Naive thymus-derived CD8-positive, alpha-beta T cell (primary cell): Measurements from ENCODE around the gene SENP3. TPM values are rescaled to one million over a fixed set of nuclear protein-coding genes. Genes with fewer than 3 reads are reported as not detected.
"Not testable (repeated sequence)": the region's sequence is repeated elsewhere in the genome, so short reads cannot be mapped to it uniquely, and the experiment has no call there.

Experiments used
- ATAC-seq, 2 donors: fragments of 150-1000 bp; cut with Tn5 transposase in 1 of 2; sonication (Bioruptor Pico), chemical (Tn5 transposase) in 1 of 2; 1 replicate in 1 of 2; 2 replicates in 1 of 2; pipeline ENCODE4 v1.10.0; 2021; ENCODE audit warnings: mild to moderate bottlenecking in 2 of 2, moderate library complexity in 2 of 2
- POLR2A ChIA-PET: fragments of 350-600 bp; sonication (Branson Sonifier 250); formaldehyde crosslinking; loops from one replicate; lab custom pipeline; 2021; ENCODE audit warnings: antibody characterized with exemption; lab: Charles Lee
- DNase-seq, 10 donors: peaks; one replicate each; pipeline versions ENCODE4 v3.0.0 to v3.0.0-alpha.2; 2020 to 2022
- H3K27ac Mint-ChIP-seq, 10 donors: one replicate each; pipeline ENCODE4 v1.8.0; 2020 to 2022; ENCODE audit warnings: mild to moderate bottlenecking in 10 of 10, mixed read lengths in 10 of 10, moderate library complexity in 4 of 10, inconsistent platforms in 1 of 10
- H3K27me3 Mint-ChIP-seq, 5 donors: one replicate each; pipeline ENCODE4 v1.8.0; 2021 to 2022; ENCODE audit warnings: mixed read lengths in 5 of 5
- H3K36me3 Mint-ChIP-seq, 3 donors: one replicate each; pipeline ENCODE4 v1.8.0; 2020 to 2022; ENCODE audit warnings: mixed read lengths in 3 of 3, mild to moderate bottlenecking in 2 of 3, inconsistent platforms in 1 of 3
- H3K4me1 Mint-ChIP-seq, 4 donors: one replicate each; pipeline ENCODE4 v1.8.0; 2021 to 2022; ENCODE audit warnings: mixed read lengths in 4 of 4
- H3K4me3 Mint-ChIP-seq, 10 donors: one replicate each; pipeline ENCODE4 v1.8.0; 2020 to 2022; ENCODE audit warnings: mild to moderate bottlenecking in 10 of 10, mixed read lengths in 10 of 10, moderate library complexity in 6 of 10, inconsistent platforms in 1 of 10
- H3K9me3 Mint-ChIP-seq, 9 donors: one replicate each; pipeline ENCODE4 v1.8.0; 2020 to 2022; ENCODE audit warnings: mixed read lengths in 9 of 9, mild to moderate bottlenecking in 3 of 9, inconsistent platforms in 1 of 9, moderate library complexity in 1 of 9
- polyA plus RNA-seq, 3 donors: library from polyadenylated mRNA; unstranded; fragments of 300-500 nt; fragmentation: Illumina TruSeq; gene quantifications; one replicate each; pipeline ENCODE4 v1.2.3, GENCODE V29; 2021
- total RNA-seq, 8 experiments: library from RNA in 2 of 8; stranded (reverse) in 2 of 8; gene quantifications; one replicate each; pipeline ENCODE4 v1.2.3 and lab custom pipeline; 2021 to 2026

The SENP3 gene
- total and polyA plus RNA-seq, 5 experiments from 2014 or later, result 13.8 to 56.8 (median 14.1) TPM

GRCh38 chr17:7589204-7589868 is 27.6 kb downstream of the SENP3 start:
- peak overlapping the region in 5 of 10 donors; percentile 17 to 69 (median 56) for H3K27ac Mint-ChIP-seq

DNA sequence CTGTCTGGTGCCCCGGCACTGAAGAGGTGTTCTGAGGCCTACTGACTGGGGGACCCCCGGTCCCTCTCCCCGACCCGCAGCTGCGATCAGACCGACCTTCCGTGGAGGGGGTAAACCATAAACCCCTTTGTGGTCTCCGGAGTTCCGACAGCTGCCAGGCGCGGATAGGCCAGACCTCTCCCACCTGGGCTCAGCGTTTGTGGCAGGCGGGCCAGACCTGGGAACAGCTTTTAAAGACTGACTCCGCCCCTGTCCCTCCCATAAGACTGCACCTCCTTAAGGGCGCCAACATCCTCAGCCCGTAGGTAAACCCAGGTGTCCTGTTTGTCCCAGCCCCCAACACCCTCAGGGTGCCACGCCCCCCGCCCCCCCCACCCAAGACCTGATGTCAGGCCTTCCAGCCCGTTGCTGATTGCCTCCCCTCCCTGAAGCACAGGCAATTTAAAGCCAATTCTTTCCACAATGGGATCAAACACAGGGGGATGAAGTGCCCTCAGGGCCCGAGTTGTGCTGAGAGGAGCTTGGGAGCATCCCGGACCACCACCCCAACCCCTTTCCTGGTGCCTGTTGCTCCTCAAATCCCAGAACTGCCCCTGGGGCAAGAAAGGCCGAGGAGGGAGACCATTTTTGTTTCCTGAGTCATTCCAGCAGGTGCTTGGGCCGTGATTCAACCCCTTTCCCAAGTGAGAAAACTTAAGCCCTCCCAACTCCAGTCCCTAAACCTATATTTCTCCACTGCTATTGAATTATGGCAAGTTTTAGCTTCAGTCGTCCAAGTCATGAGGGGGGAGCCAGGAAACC is 28.4 kb downstream of the SENP3 start, which contains the start of gene SOX15:
Gene SOX15, minus strand, starts transcription at position 204 of the 801 bp plus-strand sequence. CDS start 418 bp downstream, outside the sequence.
- H3K27ac Mint-ChIP-seq, result peak within 1 kb of the TSS in 7 of 10 donors; percentile 11 to 80 (median 43)
- POLR2A ChIA-PET, result interaction anchor here (0.6 to 2.8 kb wide), 12 partner anchors 9 to 234 kb away, joined by 3 to 12 read pairs (median 5); partner anchors contain the start of genes FXR2 and TP53
- no peak for DNase-seq
- no peak within 1 kb of the TSS for H3K4me3 Mint-ChIP-seq
- H3K27me3 Mint-ChIP-seq, result no peaks in the 10 kb centered on the region
- no peaks in the 10 kb centered on the region for H3K9me3 Mint-ChIP-seq
- H3K4me1 Mint-ChIP-seq, result peaks cover 2 to 13% (median 9%) of the 10 kb centered on the region in 4 donors
- peaks cover 0 to 53% (median 13%) of the 10 kb centered on the region in 3 donors for H3K36me3 Mint-ChIP-seq
- ATAC-seq, result peak in 1 of 2 donors; percentile 18

More at GRCh38 chr17:7589204-7589868, 27.6 kb downstream of the SENP3 start:
- Mint-ChIP-seq H3K36me3 (peaks cover 0 to 48% (median 10%) of the 10 kb centered on the region in 3 donors), H3K4me3 (no peak overlapping the region), H3K4me1 (peaks cover 6 to 19% (median 17%) of the 10 kb centered on the region in 4 donors), H3K27me3 (no peaks in the 10 kb centered on the region), H3K9me3 (no peaks in the 10 kb centered on the region)
- POLR2A ChIA-PET, result interaction anchor here (0.6 to 2.8 kb wide), 14 partner anchors 8 to 430 kb away, joined by 3 to 12 read pairs (median 4); partner anchors contain the start of genes FXR2 and TP53
- peak; percentile 53 to 84 (median 65) for DNase-seq
- ATAC-seq, result peak; percentile 91 to 92

GRCh38 chr17:7590743-7591142 is 29.0 kb downstream of the SENP3 start:
- Mint-ChIP-seq H3K9me3 (no peaks in the 10 kb centered on the region), H3K27me3 (no peaks in the 10 kb centered on the region), H3K4me1 (peaks cover 2 to 8% (median 6%) of the 10 kb centered on the region in 4 donors), H3K36me3 (peaks cover 0 to 60% (median 17%) of the 10 kb centered on the region in 3 donors), H3K4me3 (no peak overlapping the region), H3K27ac (peak overlapping the region in 4 of 10 donors; percentile 11 to 80 (median 50))
- ATAC-seq (no peak), DNase-seq (no peak)
- POLR2A ChIA-PET, result no interaction called here

DNA sequence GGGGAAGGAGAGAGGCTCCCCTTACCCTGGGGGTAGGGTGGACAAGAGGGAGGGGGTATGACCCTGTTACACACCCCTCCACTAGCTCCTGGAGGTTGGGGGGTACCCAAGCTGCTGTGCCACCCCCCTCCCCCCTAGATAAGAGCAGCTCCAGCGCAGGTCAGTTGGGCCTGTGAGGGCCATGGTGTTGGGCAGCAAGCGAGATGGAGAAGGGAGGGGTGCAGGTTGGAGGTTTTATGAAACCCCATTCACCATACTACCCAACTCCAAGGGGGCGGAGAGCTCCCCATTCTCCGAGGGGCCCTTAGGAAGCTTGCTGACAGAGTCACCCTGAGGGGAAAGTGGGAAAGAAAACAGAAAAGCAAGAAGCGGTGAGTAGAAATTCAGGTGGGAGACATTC is 29.9 kb downstream of the SENP3 start:
- peak overlapping the region in 1 of 10 donors; percentile 76 for H3K27ac Mint-ChIP-seq
- H3K36me3 Mint-ChIP-seq, result peaks cover 0 to 68% (median 20%) of the 10 kb centered on the region in 3 donors
- ATAC-seq, result no peak
- POLR2A ChIA-PET, result no interaction called here
- DNase-seq, result no peak
- H3K4me1 Mint-ChIP-seq, result peaks cover 2 to 7% (median 5%) of the 10 kb centered on the region in 4 donors
- H3K27me3 Mint-ChIP-seq, result no peaks in the 10 kb centered on the region
- H3K4me3 Mint-ChIP-seq, result no peak overlapping the region
- H3K9me3 Mint-ChIP-seq, result no peaks in the 10 kb centered on the region

- no peak for DNase-seq
- Mint-ChIP-seq H3K4me3 (no peak overlapping the region), H3K27ac (no peak overlapping the region), H3K9me3 (no peaks in the 10 kb centered on the region), H3K27me3 (no peaks in the 10 kb centered on the region), H3K36me3 (peaks cover 0 to 72% (median 23%) of the 10 kb centered on the region in 3 donors), H3K4me1 (peaks cover under 1 to 7% (median 3%) of the 10 kb centered on the region in 4 donors)
- ATAC-seq, result no peak
- POLR2A ChIA-PET, result no interaction called here
Measured at GRCh38 chr17:7592422-7593021, 30.8 kb downstream of the SENP3 start.

DNA sequence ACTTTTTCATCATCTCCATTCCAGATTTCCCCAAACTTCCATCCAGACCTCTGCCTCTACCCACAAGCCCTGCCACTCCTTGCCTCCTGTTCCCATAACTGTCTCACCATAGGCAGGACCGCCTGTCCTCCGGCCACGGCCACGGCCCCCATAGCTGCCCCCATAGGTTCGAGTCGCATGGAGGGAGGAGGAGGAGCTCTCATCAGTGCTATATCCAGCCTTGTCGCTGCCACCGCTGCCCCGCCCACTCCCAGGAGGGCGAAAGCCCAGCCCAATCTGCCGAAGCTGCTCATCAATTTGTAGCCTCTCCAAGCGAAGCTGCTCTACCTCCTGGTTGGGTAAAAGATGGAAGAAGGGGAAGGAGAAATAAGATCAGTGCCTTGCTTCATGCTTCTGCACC is 31.6 kb downstream of the SENP3 start:
- Mint-ChIP-seq H3K36me3 (peaks cover 0 to 70% (median 23%) of the 10 kb centered on the region in 3 donors), H3K27ac (peak overlapping the region in 2 of 10 donors; percentile 0 to 18), H3K9me3 (no peaks in the 10 kb centered on the region), H3K4me1 (peaks cover 0 to 6% (median under 1%) of the 10 kb centered on the region in 4 donors), H3K4me3 (no peak overlapping the region), H3K27me3 (no peaks in the 10 kb centered on the region)
- no peak for ATAC-seq
- POLR2A ChIA-PET, result no interaction called here
- no peak for DNase-seq

GRCh38 chr17:7597561-7597960 is 35.8 kb downstream of the SENP3 start:
- DNase-seq, H3K4me3 Mint-ChIP-seq, POLR2A ChIA-PET, H3K9me3 Mint-ChIP-seq, ATAC-seq, H3K27ac Mint-ChIP-seq, H3K4me1 Mint-ChIP-seq, H3K27me3 Mint-ChIP-seq: not testable (repeated sequence)
- H3K36me3 Mint-ChIP-seq, result peaks cover 0 to 91% (median 36%) of the 10 kb centered on the region in 3 donors

DNA sequence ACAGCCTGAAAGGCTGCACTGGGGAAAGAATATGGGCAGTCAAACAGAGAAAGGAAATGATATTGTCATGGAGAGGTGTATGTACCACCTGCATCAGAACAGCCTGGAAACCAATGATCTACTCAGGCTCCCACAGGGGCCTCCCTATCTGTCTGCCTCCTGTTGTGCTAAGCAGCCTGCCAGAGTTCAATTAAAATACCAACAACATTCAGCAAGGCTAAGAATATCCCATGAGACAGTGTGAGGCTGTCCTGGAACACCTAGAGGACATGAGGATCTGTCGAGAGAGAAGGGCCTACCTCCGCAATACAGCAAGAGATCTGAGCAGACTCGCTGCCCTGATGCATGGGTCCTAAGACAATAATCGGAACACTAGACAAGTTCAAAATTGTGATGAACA is 44.6 kb downstream of the SENP3 start:
- ATAC-seq (no peak), DNase-seq (no peak)
- Mint-ChIP-seq H3K36me3 (peaks cover 0 to 60% (median 27%) of the 10 kb centered on the region in 3 donors), H3K4me1 (peaks cover 15 to 34% (median 24%) of the 10 kb centered on the region in 4 donors), H3K27me3 (no peaks in the 10 kb centered on the region), H3K9me3 (no peaks in the 10 kb centered on the region), H3K4me3 (peak overlapping the region in 1 of 10 donors; percentile 1), H3K27ac (peak overlapping the region in 5 of 10 donors; percentile 12 to 55 (median 46))
- POLR2A ChIA-PET, result no interaction called here

DNA sequence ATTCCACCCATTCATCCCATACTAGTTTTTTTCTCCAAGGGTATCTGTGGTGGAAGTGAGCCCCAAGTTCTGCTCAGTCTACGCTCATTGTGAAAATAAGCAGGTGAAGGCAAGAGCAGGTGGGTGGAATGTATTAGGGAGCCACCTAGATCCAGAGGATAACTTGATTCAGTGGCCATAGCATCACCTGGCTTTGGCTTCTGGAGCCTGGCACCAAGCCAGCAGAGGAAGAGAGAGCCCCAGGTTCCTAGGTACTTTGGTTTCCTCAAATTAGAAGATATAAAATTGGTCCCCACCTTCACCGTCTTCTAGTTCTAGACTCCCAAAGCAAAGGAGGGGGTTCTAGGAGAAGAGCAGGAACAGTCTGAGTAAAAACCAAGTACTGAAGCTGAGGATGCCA is 48.9 kb downstream of the SENP3 start:
- Mint-ChIP-seq H3K4me3 (peak overlapping the region in 4 of 10 donors; percentile 7 to 22 (median 11)), H3K9me3 (no peaks in the 10 kb centered on the region), H3K4me1 (peaks cover 30 to 61% (median 52%) of the 10 kb centered on the region in 4 donors), H3K27me3 (no peaks in the 10 kb centered on the region), H3K27ac (peak overlapping the region in 4 of 10 donors; percentile 22 to 43 (median 37)), H3K36me3 (peaks cover 0 to 24% (median 4%) of the 10 kb centered on the region in 3 donors)
- POLR2A ChIA-PET, result interaction anchor here (0.9 kb wide), 1 partner anchor 10 kb away, joined by 3 read pairs; no protein-coding TSS in a partner anchor
- ATAC-seq (no peak), DNase-seq (no peak)

DNA sequence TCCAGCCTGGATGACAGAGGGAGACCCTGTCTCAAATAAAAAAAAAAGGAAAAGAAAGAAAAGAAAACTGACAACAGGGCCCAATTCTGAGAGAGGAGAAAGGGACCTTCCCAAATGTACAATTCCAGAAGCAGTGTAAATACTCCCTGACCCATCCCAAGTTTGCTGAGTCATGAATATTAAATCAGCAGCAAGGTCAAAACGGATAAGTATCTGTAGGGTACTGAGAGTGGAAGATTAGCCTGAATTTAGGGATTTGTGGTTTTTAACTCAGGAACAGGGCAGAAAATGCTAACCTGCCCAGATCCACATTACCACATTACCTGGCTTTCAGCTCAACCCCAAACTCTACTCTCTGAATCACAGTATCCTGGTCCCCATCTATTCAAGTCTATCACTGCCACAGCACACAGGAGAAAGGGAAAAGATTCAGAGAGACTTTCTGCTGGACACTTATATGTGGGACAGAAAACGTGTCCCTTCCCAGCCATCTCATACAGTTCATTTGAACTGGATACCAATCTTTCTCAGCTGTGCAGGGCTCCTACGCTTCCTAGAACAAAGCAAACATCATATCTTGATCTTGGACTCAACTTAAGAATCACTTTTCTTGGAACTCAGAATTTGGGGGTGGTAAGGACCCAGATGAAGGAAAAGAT is 50.0 kb downstream of the SENP3 start:
- Mint-ChIP-seq H3K36me3 (peaks cover 0 to 16% (median 2%) of the 10 kb centered on the region in 3 donors), H3K27me3 (no peaks in the 10 kb centered on the region), H3K4me1 (peaks cover 23 to 53% (median 47%) of the 10 kb centered on the region in 4 donors), H3K4me3 (peak overlapping the region in 9 of 10 donors; percentile 62 to 91 (median 72)), H3K9me3 (no peaks in the 10 kb centered on the region), H3K27ac (peak overlapping the region in 7 of 10 donors; percentile 28 to 86 (median 73))
- DNase-seq, result no peak
- ATAC-seq, result no peak
- POLR2A ChIA-PET, result interaction anchor here (0.8 to 4.4 kb wide), 4 partner anchors 16 to 75 kb away, joined by 3 to 16 read pairs (median 4); partner anchors contain the start of gene SAT2

GRCh38 chr17:7612294-7612640 is 50.5 kb downstream of the SENP3 start:
- POLR2A ChIA-PET, result interaction anchor here (0.7 to 4.4 kb wide), 4 partner anchors 9 to 74 kb away, joined by 3 to 16 read pairs (median 4); partner anchors contain the start of gene SAT2
- Mint-ChIP-seq H3K36me3 (peaks cover 0 to 16% (median 2%) of the 10 kb centered on the region in 3 donors), H3K9me3 (no peaks in the 10 kb centered on the region), H3K4me3 (peak overlapping the region; percentile 51 to 91 (median 72)), H3K4me1 (peaks cover 23 to 51% (median 47%) of the 10 kb centered on the region in 4 donors), H3K27ac (peak overlapping the region in 6 of 10 donors; percentile 1 to 86 (median 69)), H3K27me3 (no peaks in the 10 kb centered on the region)
- ATAC-seq (no peak), DNase-seq (no peak)
